HepG2 (cell line): ENCODE measurements around the gene REPIN1. TPM values are rescaled to one million over a fixed set of nuclear protein-coding genes. Genes with fewer than 3 reads are reported as not detected.

Source experiments
- ARID2 ChIP-seq: sonication (generic); formaldehyde crosslinking; IDR thresholded peaks from 2 replicates; pipeline ENCODE4 v1.8.1; 2022; ENCODE audit warnings: mild to moderate bottlenecking, missing genetic modification reagents, borderline replicate concordance
- ASH2L ChIP-seq: fragments of 300-600, 200-600 bp; sonication (generic); IDR thresholded peaks from 2 replicates; pipeline ENCODE4 v1.7.0; 2017; ENCODE audit warnings: low read depth, mild to moderate bottlenecking, moderate library complexity, mixed read lengths, low read length; ENCODE audit not compliant: insufficient read length
- DMAP1 ChIP-seq: IDR thresholded peaks from 2 replicates; pipeline ENCODE4 v1.6.1; 2016
- ESRRA ChIP-seq: sonication (generic); formaldehyde crosslinking; IDR thresholded peaks from 2 replicates; pipeline ENCODE4 v1.5.1; 2020; ENCODE audit warnings: mild to moderate bottlenecking, low read depth, missing genetic modification reagents
- KAT8 ChIP-seq: IDR thresholded peaks from 2 replicates; pipeline ENCODE4 v1.6.1; 2016; ENCODE audit warnings: missing genetic modification reagents, missing compliant biosample characterization
- KLF9 ChIP-seq: IDR thresholded peaks from 2 replicates; pipeline ENCODE4 v1.6.1; 2016; ENCODE audit warnings: low read depth
- MAZ ChIP-seq, 2 experiments: sonication (generic) in 1 of 2; formaldehyde crosslinking in 1 of 2; IDR thresholded peaks; 2 replicates each; pipeline versions ENCODE4 v1.5.0 to v1.6.1; 2012 to 2020; ENCODE audit warnings: low read depth in 2 of 2, mild to moderate bottlenecking in 2 of 2, borderline replicate concordance in 1 of 2, improper control_type of control experiment in 1 of 2, low read length in 1 of 2, missing genetic modification reagents in 1 of 2, moderate library complexity in 1 of 2
- MYC ChIP-seq: sonication (generic); formaldehyde crosslinking; IDR thresholded peaks from 2 replicates; pipeline ENCODE4 v1.9.0; 2021; ENCODE audit warnings: missing genetic modification reagents, borderline replicate concordance
- NR2C2 ChIP-seq: sonication (generic); formaldehyde crosslinking; IDR thresholded peaks from 2 replicates; pipeline ENCODE4 v1.4.0; 2020; ENCODE audit warnings: missing genetic modification reagents, mild to moderate bottlenecking, moderate library complexity, borderline replicate concordance
- SIN3A ChIP-seq: IDR thresholded peaks from 2 replicates; pipeline ENCODE4 v1.6.1; 2011; ENCODE audit warnings: low read depth, mild to moderate bottlenecking, control low read depth, low read length, borderline replicate concordance
- ZFX ChIP-seq: sonication (generic); formaldehyde crosslinking; IDR thresholded peaks from 2 replicates; pipeline ENCODE4 v1.4.0; 2020; ENCODE audit warnings: mild to moderate bottlenecking, low read depth, missing genetic modification reagents, moderate library complexity
- ZNF567 ChIP-seq: sonication (generic); formaldehyde crosslinking; IDR thresholded peaks from 2 replicates; pipeline ENCODE4 v1.8.1; 2023; ENCODE audit warnings: mild to moderate bottlenecking, missing genetic modification reagents, borderline replicate concordance
- ZNF614 ChIP-seq: IDR thresholded peaks from 2 replicates; pipeline ENCODE4 v1.6.1; 2018; ENCODE audit warnings: missing biosample characterization, missing genetic modification reagents, inconsistent platforms, borderline replicate concordance
- ZNF709 ChIP-seq: sonication (generic); formaldehyde crosslinking; IDR thresholded peaks from 2 replicates; pipeline ENCODE4 v1.5.0; 2020; ENCODE audit warnings: mild to moderate bottlenecking, missing genetic modification reagents
- polyA plus RNA-seq, 8 experiments: library from polyadenylated mRNA; depleted of rRNA in 3 of 8; stranded (reverse) in 7 of 8; unstranded in 1 of 8; fragments of >200 nt; fragmentation: Illumina TruSeq in 4 of 8; extraction: Trizol in 4 of 8; gene quantifications; 2 replicates each; pipeline versions ENCODE4 v1.2.1 to v1.2.3, GENCODE V29; 2011 to 2016; ENCODE audit warnings: low read depth in 4 of 8, missing spikeins in 1 of 8, mixed read lengths in 1 of 8; ENCODE audit not compliant: insufficient read depth in 1 of 8
- total RNA-seq, 5 experiments: library from RNA; depleted of rRNA; stranded (reverse); fragments of >200 nt; fragmentation: Illumina TruSeq; extraction: Trizol; gene quantifications; 2 replicates each; pipeline ENCODE4 v1.2.3, GENCODE V29; 2016; ENCODE audit warnings: low read depth in 1 of 5
- TF ChIP-seq, protein P1 (sequence below): sonication (generic); formaldehyde crosslinking; IDR thresholded peaks from 2 replicates; pipeline ENCODE4 v1.5.1; 2020; ENCODE audit warnings: mild to moderate bottlenecking, missing genetic modification reagents, moderate library complexity
- TF ChIP-seq, protein P2 (sequence below), 2 experiments: sonication (generic) in 1 of 2; formaldehyde crosslinking in 1 of 2; IDR thresholded peaks; 2 replicates each; pipeline versions ENCODE4 v1.4.0 to v1.6.1; 2018 to 2020; ENCODE audit warnings: missing genetic modification reagents in 2 of 2, borderline replicate concordance in 1 of 2, low read depth in 1 of 2, mild to moderate bottlenecking in 1 of 2, missing biosample characterization in 1 of 2
- TF ChIP-seq, protein P3 (sequence below): sonication (generic); formaldehyde crosslinking; IDR thresholded peaks from 2 replicates; pipeline ENCODE4 v1.5.1; 2020; ENCODE audit warnings: missing genetic modification reagents, mild to moderate bottlenecking, borderline replicate concordance
- TF ChIP-seq, protein P4 (sequence below): sonication (generic); formaldehyde crosslinking; IDR thresholded peaks from 2 replicates; pipeline ENCODE4 v1.4.0; 2020; ENCODE audit warnings: missing genetic modification reagents

Gene REPIN1
- total and polyA plus RNA-seq, 2 of the 13 experiments (the other 11 are each of a cell fraction or from before 2014, with no cell fraction given), result 69.9 to 108 TPM

DNA sequence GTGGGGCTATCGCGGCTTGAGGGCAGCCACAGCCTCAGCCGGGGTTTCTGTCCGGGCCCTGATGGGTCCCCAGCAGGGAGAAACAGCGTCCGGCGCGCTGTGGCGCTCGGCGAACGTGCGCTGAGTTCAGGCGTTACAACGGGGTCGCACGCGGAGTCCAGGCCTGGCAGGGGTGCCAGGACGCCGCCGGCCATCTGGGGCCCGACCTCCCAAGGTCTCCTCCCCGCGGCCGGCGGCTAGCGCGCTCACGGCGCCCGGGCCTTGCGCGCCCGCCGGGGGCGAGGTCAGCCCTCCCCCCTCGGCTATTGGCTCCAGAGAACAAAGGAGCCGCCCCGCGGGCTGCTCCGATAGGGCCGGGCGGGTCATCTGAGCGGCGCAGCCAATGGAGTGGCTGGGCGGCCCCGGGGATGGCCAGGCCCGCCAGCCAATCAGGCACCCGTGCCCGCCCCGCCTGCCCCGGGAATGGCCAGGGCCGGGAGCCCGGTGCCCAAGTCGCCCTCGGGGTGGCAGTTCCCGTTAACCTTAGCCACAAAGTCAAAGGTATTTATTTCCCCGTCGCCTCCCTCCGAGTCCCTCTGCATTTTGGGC is 10.3 kb downstream of the REPIN1 start, which contains the start of gene ZNF775 (continued):
- TF ChIP-seq, protein P1, sequence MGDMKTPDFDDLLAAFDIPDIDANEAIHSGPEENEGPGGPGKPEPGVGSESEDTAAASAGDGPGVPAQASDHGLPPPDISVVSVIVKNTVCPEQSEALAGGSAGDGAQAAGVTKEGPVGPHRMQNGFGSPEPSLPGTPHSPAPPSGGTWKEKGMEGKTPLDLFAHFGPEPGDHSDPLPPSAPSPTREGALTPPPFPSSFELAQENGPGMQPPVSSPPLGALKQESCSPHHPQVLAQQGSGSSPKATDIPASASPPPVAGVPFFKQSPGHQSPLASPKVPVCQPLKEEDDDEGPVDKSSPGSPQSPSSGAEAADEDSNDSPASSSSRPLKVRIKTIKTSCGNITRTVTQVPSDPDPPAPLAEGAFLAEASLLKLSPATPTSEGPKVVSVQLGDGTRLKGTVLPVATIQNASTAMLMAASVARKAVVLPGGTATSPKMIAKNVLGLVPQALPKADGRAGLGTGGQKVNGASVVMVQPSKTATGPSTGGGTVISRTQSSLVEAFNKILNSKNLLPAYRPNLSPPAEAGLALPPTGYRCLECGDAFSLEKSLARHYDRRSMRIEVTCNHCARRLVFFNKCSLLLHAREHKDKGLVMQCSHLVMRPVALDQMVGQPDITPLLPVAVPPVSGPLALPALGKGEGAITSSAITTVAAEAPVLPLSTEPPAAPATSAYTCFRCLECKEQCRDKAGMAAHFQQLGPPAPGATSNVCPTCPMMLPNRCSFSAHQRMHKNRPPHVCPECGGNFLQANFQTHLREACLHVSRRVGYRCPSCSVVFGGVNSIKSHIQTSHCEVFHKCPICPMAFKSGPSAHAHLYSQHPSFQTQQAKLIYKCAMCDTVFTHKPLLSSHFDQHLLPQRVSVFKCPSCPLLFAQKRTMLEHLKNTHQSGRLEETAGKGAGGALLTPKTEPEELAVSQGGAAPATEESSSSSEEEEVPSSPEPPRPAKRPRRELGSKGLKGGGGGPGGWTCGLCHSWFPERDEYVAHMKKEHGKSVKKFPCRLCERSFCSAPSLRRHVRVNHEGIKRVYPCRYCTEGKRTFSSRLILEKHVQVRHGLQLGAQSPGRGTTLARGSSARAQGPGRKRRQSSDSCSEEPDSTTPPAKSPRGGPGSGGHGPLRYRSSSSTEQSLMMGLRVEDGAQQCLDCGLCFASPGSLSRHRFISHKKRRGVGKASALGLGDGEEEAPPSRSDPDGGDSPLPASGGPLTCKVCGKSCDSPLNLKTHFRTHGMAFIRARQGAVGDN (CRISPR knock-in tag), result peak; percentile 70
- TF ChIP-seq, protein P2, sequence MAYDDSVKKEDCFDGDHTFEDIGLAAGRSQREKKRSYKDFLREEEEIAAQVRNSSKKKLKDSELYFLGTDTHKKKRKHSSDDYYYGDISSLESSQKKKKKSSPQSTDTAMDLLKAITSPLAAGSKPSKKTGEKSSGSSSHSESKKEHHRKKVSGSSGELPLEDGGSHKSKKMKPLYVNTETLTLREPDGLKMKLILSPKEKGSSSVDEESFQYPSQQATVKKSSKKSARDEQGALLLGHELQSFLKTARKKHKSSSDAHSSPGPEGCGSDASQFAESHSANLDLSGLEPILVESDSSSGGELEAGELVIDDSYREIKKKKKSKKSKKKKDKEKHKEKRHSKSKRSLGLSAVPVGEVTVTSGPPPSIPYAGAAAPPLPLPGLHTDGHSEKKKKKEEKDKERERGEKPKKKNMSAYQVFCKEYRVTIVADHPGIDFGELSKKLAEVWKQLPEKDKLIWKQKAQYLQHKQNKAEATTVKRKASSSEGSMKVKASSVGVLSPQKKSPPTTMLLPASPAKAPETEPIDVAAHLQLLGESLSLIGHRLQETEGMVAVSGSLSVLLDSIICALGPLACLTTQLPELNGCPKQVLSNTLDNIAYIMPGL (CRISPR knock-in tag; IDR thresholded peaks at IDR 0.05; ENCODE audit: borderline replicate concordance in 1 of 2, low read depth in 1 of 2), result peak in 1 of 2 experiments; percentile 46; a peak in 1 of 4 replicates
- TF ChIP-seq ZNF709 (peak; percentile 77), ZFX (CRISPR knock-in tag) (peak; percentile 71), MYC (peak; percentile 60; the same call in 1 of the 2 replicates), NR2C2 (CRISPR knock-in tag) (peak; percentile 59; the same call in 1 of the 2 replicates), ESRRA (peak; percentile 47; the same call in 1 of the 2 replicates), KAT8 (CRISPR knock-in tag) (peak; percentile 49; the same call in 1 of the 2 replicates), ARID2 (CRISPR knock-in tag) (no peak), ZNF614 (CRISPR knock-in tag) (peak; percentile 68; the same call in 1 of the 2 replicates), ASH2L (peak; percentile 19), SIN3A (peak; percentile 57; the same call in 1 of the 2 replicates), MAZ (IDR thresholded peaks at IDR 0.05; ENCODE audit: borderline replicate concordance, low read depth, low read length) (0 out of 2 replicates have a peak, but pooled peaks have one; percentile 18), MAZ (CRISPR knock-in tag; IDR thresholded peaks at IDR 0.05; ENCODE audit: low read depth) (peak; percentile 20), ZNF567 (CRISPR knock-in tag) (0 out of 2 replicates have a peak, but pooled peaks have one; percentile 52), KLF9 (CRISPR knock-in tag) (no peak), DMAP1 (CRISPR knock-in tag) (peak; percentile 52; the same call in 1 of the 2 replicates)
- TF ChIP-seq, protein P3, sequence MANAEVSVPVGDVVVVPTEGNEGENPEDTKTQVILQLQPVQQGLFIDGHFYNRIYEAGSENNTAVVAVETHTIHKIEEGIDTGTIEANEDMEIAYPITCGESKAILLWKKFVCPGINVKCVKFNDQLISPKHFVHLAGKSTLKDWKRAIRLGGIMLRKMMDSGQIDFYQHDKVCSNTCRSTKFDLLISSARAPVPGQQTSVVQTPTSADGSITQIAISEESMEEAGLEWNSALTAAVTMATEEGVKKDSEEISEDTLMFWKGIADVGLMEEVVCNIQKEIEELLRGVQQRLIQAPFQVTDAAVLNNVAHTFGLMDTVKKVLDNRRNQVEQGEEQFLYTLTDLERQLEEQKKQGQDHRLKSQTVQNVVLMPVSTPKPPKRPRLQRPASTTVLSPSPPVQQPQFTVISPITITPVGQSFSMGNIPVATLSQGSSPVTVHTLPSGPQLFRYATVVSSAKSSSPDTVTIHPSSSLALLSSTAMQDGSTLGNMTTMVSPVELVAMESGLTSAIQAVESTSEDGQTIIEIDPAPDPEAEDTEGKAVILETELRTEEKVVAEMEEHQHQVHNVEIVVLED (CRISPR knock-in tag), result 0 out of 2 replicates have a peak, but pooled peaks have one; percentile 16
- TF ChIP-seq, protein P4, sequence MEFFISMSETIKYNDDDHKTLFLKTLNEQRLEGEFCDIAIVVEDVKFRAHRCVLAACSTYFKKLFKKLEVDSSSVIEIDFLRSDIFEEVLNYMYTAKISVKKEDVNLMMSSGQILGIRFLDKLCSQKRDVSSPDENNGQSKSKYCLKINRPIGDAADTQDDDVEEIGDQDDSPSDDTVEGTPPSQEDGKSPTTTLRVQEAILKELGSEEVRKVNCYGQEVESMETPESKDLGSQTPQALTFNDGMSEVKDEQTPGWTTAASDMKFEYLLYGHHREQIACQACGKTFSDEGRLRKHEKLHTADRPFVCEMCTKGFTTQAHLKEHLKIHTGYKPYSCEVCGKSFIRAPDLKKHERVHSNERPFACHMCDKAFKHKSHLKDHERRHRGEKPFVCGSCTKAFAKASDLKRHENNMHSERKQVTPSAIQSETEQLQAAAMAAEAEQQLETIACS (CRISPR knock-in tag), result peak; percentile 88
